NCI-H1436 treated with DMSO at 0.1 percent for 48 hours (cell line): ENCODE results near the gene ADAMTSL1.

Experiments
- DNase-seq: peaks from one replicate; lab custom pipeline; 2025; lab: John Stamatoyannopoulos, UW

Gene ADAMTSL1

GRCh38 chr9:18467696-18468095, 6.3 kb upstream of the ADAMTSL1 start:
- DNase-seq: no peak

DNA sequence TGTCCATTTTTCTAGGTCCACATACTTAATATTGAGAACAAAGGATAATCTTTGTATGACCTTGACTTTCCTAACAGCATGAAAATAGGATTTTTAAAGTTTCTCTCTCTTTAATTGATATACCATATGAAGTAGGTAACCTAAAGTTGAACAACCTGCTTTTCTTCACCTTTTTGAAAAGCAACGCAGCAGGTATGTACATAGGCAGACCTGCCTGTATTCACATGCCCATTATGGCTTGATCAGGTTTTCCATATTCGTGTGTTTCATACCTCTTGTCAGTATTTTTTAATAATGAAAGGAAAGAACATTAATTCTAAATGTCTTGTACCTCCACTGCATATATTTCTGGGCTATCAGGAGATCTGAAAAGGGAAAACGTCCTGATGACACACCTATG, 1.5 kb upstream of the ADAMTSL1 start:
- DNase-seq: no peak

- no peak for DNase-seq
These were observed 1.1 kb upstream of the ADAMTSL1 start for GRCh38 chr9:18472841-18473251.

DNA sequence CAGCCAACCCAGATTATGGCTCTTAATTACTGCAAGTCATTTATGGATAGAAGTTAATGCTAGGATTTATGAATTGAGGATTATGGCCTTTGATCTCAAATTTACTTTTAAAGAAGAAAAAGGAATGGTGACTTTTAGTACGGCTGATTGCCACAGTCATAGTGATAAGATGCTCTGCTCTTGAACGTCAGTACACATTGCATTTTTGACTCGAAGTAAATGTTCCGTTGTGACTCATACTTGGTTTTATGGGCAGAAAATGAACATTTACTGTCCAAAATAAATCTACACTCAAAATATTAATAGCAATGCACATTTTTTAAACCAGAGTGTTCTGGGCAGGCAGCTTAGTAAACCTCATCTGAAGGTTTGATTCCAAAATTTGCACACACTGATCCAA, 830 bp downstream of the ADAMTSL1 start:
- DNase-seq: no peak

GRCh38 chr9:18477121-18477660, 3.2 kb downstream of the ADAMTSL1 start:
- DNase-seq: no peak

GRCh38 chr9:18477719-18478118, 3.8 kb downstream of the ADAMTSL1 start:
- no peak for DNase-seq

- no peak for DNase-seq
These were observed 4.8 kb downstream of the ADAMTSL1 start for GRCh38 chr9:18478501-18479361.

DNA sequence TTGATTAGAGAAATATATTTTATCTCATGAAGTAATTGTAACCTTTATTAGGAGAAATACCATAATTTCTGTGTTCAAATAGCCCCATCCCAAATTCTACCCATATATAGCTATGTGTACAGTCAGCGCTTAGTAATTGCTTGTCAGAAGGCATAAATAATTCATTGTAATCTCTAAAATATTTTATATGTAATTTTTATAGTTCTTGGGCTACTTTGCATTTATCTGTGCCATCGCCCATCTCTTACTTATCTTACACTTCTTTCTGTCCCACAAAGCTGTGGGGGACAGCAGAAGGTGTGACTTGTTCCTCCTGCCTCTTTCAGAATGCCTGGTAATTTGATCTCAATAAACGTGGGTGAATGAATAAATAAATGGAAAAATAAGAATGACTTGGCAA, 5.5 kb downstream of the ADAMTSL1 start:
- no peak for DNase-seq

DNA sequence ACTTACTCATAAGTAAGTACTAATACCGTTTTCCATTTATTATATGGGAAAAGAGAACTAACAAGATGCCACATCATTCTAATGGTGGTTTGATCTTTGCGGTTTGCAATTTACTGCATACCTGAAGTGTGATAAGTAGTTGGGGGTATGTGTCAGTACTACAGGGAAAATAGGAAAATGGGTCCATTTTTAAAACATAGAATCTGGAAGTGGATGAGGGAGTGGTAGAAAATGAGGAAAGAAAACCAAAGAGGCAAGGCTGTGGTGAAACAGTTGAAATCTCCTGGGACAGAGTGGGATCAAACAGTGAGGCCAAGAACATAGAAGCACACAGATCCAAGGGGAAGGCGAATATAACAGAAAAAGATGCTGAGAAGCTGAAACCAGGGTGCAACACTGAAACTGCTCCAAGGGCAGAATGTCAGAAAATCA, 6.7 kb downstream of the ADAMTSL1 start:
- DNase-seq: no peak

DNA sequence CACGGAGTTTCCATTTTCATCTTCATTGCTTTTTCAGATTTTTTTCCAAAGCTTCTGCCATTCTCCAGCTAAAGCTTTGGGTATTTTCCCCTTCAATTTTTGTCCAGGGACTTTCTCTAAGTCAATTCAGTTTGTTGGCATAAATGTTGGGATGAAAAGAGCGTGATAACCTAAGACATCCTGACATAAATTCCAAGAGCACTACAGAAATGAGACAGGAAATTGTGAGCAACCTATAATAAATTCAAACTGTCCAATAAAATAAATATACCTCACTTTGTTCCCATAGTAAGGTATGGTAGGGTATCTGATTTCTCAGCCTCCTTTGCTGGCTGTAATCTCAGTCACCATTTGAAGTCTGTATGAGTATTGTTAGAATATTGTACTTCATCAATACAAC, 8.4 kb downstream of the ADAMTSL1 start:
- no peak for DNase-seq

DNA sequence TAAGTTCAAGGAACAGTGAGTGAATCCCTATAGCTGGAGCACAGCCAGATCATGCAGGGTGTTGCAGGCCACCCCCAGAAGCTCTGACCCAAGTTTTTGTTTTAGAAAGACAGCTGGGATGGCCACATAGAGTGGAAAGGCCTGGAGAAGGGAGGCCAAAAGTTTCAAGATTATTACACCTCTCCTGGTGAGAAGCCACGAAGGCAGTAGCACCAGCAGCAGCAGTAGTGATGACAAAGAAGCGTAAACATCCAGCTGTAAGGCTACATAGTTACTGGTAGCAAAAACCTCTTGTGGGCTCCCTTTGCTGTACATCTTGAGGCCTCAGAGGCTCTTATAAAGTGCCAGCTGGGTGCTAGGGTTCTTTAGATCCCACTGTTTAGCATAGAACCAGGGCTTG, 11.8 kb downstream of the ADAMTSL1 start:
- DNase-seq: no peak

- no peak for DNase-seq
These were observed 13.7 kb downstream of the ADAMTSL1 start for GRCh38 chr9:18487611-18488010.

DNA sequence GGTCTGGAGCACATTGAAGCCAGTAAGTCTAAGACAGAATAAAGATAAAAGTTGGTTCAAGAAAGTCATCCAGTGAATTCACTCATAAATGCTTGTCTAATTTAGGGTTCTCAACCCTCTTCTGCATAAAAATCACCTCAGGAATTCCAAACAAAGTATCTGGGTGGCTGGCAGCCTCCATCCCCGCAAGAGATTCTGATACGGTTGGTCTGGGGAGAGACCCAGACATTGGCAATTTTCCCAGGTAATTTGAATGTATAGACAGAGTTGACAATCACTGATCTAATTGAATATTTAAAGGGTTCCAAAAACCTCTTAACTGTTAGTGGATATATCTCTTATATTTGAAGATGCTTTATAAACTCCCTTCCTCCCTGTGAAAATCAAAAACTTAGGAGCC, 14.9 kb downstream of the ADAMTSL1 start:
- DNase-seq: no peak

GRCh38 chr9:18489861-18490260, 15.9 kb downstream of the ADAMTSL1 start:
- no peak for DNase-seq

- DNase-seq: no peak
These were observed 16.9 kb downstream of the ADAMTSL1 start for GRCh38 chr9:18490641-18491370.

DNA sequence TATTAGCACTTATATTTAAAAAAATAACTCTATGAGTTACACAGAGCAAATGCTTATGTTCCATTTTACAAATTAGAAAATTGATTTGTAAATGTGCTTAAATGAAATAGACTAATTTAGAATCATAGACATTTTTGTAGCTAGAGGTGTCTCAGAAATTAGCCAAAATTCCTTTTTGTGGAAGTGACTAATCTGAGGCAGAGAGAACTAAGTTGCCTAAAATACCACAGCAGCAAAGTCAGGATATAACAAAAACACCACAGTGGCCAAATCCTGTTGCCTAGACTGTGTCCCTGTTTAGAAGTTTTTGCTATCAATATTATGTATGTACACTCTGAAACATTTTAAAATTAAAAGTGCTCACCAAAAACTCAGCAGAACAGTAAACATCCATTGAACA, 18.7 kb downstream of the ADAMTSL1 start:
- DNase-seq: no peak

GRCh38 chr9:18493451-18493993, 19.6 kb downstream of the ADAMTSL1 start:
- no peak for DNase-seq

- DNase-seq: no peak
These were observed 21.1 kb downstream of the ADAMTSL1 start for GRCh38 chr9:18495065-18495464.

DNA sequence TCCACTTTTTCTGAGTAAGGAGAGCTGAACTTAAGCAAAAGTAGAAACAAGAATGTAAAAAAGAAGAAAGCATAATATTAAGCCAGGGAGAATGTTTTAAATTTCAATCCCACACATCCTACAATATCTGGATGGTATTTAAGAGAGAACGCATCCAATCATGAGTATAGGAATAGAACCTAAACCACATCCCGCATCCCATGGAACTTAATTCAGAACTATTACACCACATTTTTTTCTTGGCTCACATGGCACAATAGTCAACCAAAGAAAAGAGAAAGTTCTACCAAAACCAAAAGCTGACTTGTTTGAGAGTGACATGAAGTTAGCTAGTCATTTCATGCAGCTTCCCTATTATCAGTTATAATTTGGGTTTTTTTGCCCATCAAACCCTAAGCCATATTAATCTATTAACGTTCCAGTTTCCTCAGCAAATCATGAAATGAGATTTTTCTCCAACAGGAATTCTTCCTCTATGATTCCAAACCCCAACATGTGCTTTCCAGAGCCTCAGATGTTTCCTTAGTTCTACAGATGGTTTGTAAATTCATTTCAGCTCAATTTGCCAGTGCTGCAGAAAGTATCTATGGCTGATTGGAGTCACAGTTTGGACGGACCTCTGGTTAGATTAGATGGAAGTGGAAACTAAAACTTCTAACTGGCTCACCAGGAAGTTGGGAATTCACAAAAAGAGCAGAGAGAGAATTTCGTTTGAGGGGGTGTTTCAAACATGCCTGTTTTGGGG, 22.5 kb downstream of the ADAMTSL1 start:
- no peak for DNase-seq

DNA sequence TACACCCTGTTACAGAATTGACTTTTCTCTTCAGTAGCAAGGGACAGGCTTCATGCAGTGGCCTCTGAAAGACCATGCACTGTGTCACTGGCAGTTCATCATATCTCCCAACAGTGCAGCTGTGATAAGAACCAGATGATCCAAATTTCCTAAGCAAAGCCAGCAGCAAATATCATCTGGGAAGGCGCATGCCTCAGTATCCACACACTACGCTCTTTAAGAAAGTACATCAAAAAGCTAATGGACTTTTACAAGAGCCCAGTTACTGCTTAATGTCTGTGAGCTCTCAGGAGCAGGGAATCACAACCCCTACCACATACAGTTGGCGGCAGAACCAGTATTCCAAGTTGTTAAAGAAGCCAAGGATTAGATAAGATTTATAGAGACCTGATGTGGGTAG, 25.1 kb downstream of the ADAMTSL1 start:
- no peak for DNase-seq

- no peak for DNase-seq
These were observed 26.0 kb downstream of the ADAMTSL1 start for GRCh38 chr9:18499980-18500379.

GRCh38 chr9:18500451-18500850, 26.5 kb downstream of the ADAMTSL1 start:
- no peak for DNase-seq
